Testis (tissue), 2 donors: ENCODE data around the gene TUT7.
"Not testable (repeated sequence)": the region's sequence is repeated elsewhere in the genome, so short reads cannot be mapped to it uniquely, and the experiment has no call there.

ENCODE experiments used
- POLR2A ChIP-seq: fragments of 450-650 bp; IDR thresholded peaks from one replicate; pipeline ENCODE4 v1.6.1; 2017; ENCODE audit warnings: antibody characterized with exemption, mild to moderate bottlenecking, moderate library complexity
- TF ChIP-seq, protein P1 (sequence below), 3 experiments: fragments of 450-650 bp in 2 of 3; fragments of 200-600 bp in 1 of 3; sonication (generic) in 1 of 3; IDR thresholded peaks; one replicate each; pipeline ENCODE4 v1.5.1; 2016 to 2019; ENCODE audit warnings: antibody characterized with exemption in 3 of 3, mild to moderate bottlenecking in 2 of 3, moderate library complexity in 1 of 3

DNA sequence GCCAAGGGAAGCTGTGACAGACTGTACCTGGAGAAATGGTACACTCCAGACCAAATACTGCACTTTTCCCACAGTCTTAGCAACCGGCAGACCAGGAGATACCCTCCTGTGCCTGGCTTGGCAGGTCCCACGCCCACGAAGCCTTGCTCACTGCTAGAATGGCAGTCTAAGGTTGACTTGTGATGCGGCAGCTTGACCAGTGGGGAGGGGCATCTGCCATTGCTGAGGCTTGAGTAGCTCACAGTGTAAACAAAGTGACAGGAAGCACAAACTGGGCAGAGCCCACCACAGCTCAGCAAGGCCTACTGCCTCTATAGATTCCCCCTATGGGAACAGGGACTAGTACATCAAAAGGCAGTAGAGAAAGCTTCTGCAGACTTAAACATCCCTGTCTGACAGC lies 36.0 kb upstream of the TUT7 start:
- not testable (repeated sequence) for TF ChIP-seq POLR2A
- TF ChIP-seq, protein P1, sequence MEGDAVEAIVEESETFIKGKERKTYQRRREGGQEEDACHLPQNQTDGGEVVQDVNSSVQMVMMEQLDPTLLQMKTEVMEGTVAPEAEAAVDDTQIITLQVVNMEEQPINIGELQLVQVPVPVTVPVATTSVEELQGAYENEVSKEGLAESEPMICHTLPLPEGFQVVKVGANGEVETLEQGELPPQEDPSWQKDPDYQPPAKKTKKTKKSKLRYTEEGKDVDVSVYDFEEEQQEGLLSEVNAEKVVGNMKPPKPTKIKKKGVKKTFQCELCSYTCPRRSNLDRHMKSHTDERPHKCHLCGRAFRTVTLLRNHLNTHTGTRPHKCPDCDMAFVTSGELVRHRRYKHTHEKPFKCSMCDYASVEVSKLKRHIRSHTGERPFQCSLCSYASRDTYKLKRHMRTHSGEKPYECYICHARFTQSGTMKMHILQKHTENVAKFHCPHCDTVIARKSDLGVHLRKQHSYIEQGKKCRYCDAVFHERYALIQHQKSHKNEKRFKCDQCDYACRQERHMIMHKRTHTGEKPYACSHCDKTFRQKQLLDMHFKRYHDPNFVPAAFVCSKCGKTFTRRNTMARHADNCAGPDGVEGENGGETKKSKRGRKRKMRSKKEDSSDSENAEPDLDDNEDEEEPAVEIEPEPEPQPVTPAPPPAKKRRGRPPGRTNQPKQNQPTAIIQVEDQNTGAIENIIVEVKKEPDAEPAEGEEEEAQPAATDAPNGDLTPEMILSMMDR (IDR thresholded peaks at IDR 0.05): not testable (repeated sequence)
